C4-2B (cell line): ENCODE data around the gene LRIG1.

ENCODE experiments used
- H3K27ac ChIP-seq: fragments of 450-650 bp; 2 replicates; pipeline ENCODE4 v1.5.1; 2017
- CTCF ChIP-seq: fragments of 450-650 bp; conservative IDR thresholded peaks from 2 replicates; pipeline ENCODE4 v1.5.1; 2017; ENCODE audit warnings: mild to moderate bottlenecking
- ZFX ChIP-seq: fragments of 450-650 bp; IDR thresholded peaks from 2 replicates; pipeline ENCODE4 v1.6.1; 2017

LRIG1 gene

GRCh38 chr3:66383023-66383422 lies 117.8 kb downstream of the LRIG1 start:
- TF ChIP-seq CTCF: no peak
- TF ChIP-seq ZFX: no peak
- H3K27ac ChIP-seq: no peak overlapping the region

- TF ChIP-seq ZFX (no peak), CTCF (no peak)
- no peak overlapping the region for H3K27ac ChIP-seq
Measured at GRCh38 chr3:66382142-66382541, 118.7 kb downstream of the LRIG1 start.

GRCh38 chr3:66381626-66382025 lies 119.2 kb downstream of the LRIG1 start:
- no peak overlapping the region for H3K27ac ChIP-seq
- TF ChIP-seq CTCF (no peak), ZFX (no peak)

- TF ChIP-seq ZFX: no peak
- TF ChIP-seq CTCF: no peak
- H3K27ac ChIP-seq: no peak overlapping the region
Measured at GRCh38 chr3:66380200-66380932, 120.5 kb downstream of the LRIG1 start.

GRCh38 chr3:66379565-66379964 lies 121.3 kb downstream of the LRIG1 start:
- TF ChIP-seq ZFX (no peak), CTCF (no peak)
- H3K27ac ChIP-seq: no peak overlapping the region

- no peak overlapping the region for H3K27ac ChIP-seq
- TF ChIP-seq ZFX: no peak
- peak; percentile 61 for TF ChIP-seq CTCF
Measured at GRCh38 chr3:66378256-66378655, 122.6 kb downstream of the LRIG1 start.

- H3K27ac ChIP-seq: no peak overlapping the region
- TF ChIP-seq ZFX (no peak), CTCF (no peak)
Measured at GRCh38 chr3:66377800-66378199, 123.0 kb downstream of the LRIG1 start.
